Ovary (tissue), 3 donors: ENCODE results near the gene IMMP2L.

Experiments used
- POLR2A ChIP-seq: fragments of 450-650 bp; IDR thresholded peaks from one replicate; pipeline ENCODE4 v1.6.1; 2017; ENCODE audit warnings: antibody characterized with exemption, mild to moderate bottlenecking, moderate library complexity
- TF ChIP-seq, protein P1 (sequence below), 3 donors: fragments of 450-650 bp in 2 of 3; fragments of 200-600 bp in 1 of 3; IDR thresholded peaks; one replicate each; pipeline versions ENCODE4 v1.5.1 to v1.8.0; 2016 to 2022; ENCODE audit warnings: antibody characterized with exemption in 3 of 3, mild to moderate bottlenecking in 1 of 3
- donor health status: DM: no; HTN: no; CAD: no.

- no peak for TF ChIP-seq POLR2A
- TF ChIP-seq, protein P1, sequence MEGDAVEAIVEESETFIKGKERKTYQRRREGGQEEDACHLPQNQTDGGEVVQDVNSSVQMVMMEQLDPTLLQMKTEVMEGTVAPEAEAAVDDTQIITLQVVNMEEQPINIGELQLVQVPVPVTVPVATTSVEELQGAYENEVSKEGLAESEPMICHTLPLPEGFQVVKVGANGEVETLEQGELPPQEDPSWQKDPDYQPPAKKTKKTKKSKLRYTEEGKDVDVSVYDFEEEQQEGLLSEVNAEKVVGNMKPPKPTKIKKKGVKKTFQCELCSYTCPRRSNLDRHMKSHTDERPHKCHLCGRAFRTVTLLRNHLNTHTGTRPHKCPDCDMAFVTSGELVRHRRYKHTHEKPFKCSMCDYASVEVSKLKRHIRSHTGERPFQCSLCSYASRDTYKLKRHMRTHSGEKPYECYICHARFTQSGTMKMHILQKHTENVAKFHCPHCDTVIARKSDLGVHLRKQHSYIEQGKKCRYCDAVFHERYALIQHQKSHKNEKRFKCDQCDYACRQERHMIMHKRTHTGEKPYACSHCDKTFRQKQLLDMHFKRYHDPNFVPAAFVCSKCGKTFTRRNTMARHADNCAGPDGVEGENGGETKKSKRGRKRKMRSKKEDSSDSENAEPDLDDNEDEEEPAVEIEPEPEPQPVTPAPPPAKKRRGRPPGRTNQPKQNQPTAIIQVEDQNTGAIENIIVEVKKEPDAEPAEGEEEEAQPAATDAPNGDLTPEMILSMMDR (IDR thresholded peaks at IDR 0.05): no peak
Observed at GRCh38 chr7:111192614-111193413, 369.5 kb downstream of the IMMP2L start.
